K562 (cell line): ENCODE data around the gene USHBP1. TPM values are rescaled to one million over a fixed set of nuclear protein-coding genes. Genes with fewer than 3 reads are reported as not detected.

Experiments used
- ATAC-seq: fragments of 200-7000 bp; cut with Tn5 transposase; 3 replicates; pipeline ENCODE4 v1.9.1; 2020; ENCODE audit warnings: moderate library complexity
- BruUV-seq: library from RNA; stranded (reverse); fragments of 400-500 nt; replicated peaks from 2 replicates; lab custom pipeline; 2021; lab: Mats Ljungman, UMichigan
- CTCF ChIA-PET: fragments of 300-600 bp; formaldehyde crosslinking; extraction: SDS; loops from one replicate; lab custom pipeline; 2021; ENCODE audit warnings: low intra/inter-chr PET ratio; lab: Yijun Ruan, JAX
- POLR2A ChIA-PET: fragments of 300-600, 350-650 bp; sonication (Branson Sonifier 250); formaldehyde crosslinking; extraction: SDS; loops from one replicate; lab custom pipeline; 2021; ENCODE audit warnings: antibody characterized with exemption, inconsistent platforms; lab: Yijun Ruan, JAX
- DNase-seq, 4 experiments: peaks; one replicate each; pipeline versions ENCODE4 v3.0.0 to v3.0.0-alpha.2; 2011 to 2018; ENCODE audit warnings: low spot score in 3 of 4, mixed read lengths in 3 of 4; ENCODE audit errors: extremely low read depth in 1 of 4
- FAIRE-seq: peaks from 2 replicates; lab custom pipeline; 2011; peaks lifted over from hg19 to GRCh38; lab: Jason Lieb, UNC
- H2AFZ ChIP-seq: 2 replicates; pipeline ENCODE4 v1.6.0; 2011; ENCODE audit warnings: low read depth, low read length, control low read depth, inconsistent platforms
- H3K27ac ChIP-seq: fragments of 200-600 bp; 3 replicates; pipeline ENCODE4 v1.8.0; 2011; ENCODE audit warnings: low read depth, mild to moderate bottlenecking, control low read depth, inconsistent platforms, low read length, moderate library complexity, mixed read lengths; ENCODE audit errors: extremely low read depth
- H3K27me3 ChIP-seq, 2 experiments: fragments of 300-600 bp in 1 of 2; 2 replicates in 1 of 2; 3 replicates in 1 of 2; pipeline versions ENCODE4 v1.6.0 to v1.8.0; 2011; ENCODE audit warnings: inconsistent platforms in 2 of 2, low read length in 2 of 2, mild to moderate bottlenecking in 1 of 2, mixed read lengths in 1 of 2, moderate library complexity in 1 of 2; ENCODE audit not compliant: control insufficient read depth in 2 of 2, insufficient read depth in 2 of 2
- H3K36me3 ChIP-seq: fragments of 300-600 bp; 3 replicates; pipeline ENCODE4 v1.8.0; 2011; ENCODE audit warnings: mild to moderate bottlenecking, low read length, inconsistent platforms; ENCODE audit not compliant: control insufficient read depth, insufficient read depth
- H3K4me1 ChIP-seq, 2 experiments: fragments of 200-600 bp in 1 of 2; replicated peaks in 1 of 2; 2 replicates in 1 of 2; 3 replicates in 1 of 2; pipeline versions ENCODE4 v1.5.1 to v1.8.0; 2011; ENCODE audit warnings: inconsistent platforms in 2 of 2, low read length in 2 of 2, mild to moderate bottlenecking in 1 of 2, mixed read lengths in 1 of 2, moderate library complexity in 1 of 2; ENCODE audit not compliant: control insufficient read depth in 2 of 2, insufficient read depth in 2 of 2
- H3K4me2 ChIP-seq: 2 replicates; pipeline ENCODE4 v1.6.1; 2011; ENCODE audit warnings: low read length, control low read depth, inconsistent platforms, mixed read lengths; ENCODE audit not compliant: insufficient read depth
- H3K4me3 ChIP-seq: fragments of 200-600 bp; sonication (generic), shearing (Covaris generic); 2 replicates; pipeline ENCODE4 v1.5.1; 2016; ENCODE audit warnings: control low read depth, inconsistent platforms
- H3K79me2 ChIP-seq: fragments of 200-600 bp; 3 replicates; pipeline ENCODE4 v1.8.0; 2011; ENCODE audit warnings: low read length, inconsistent platforms; ENCODE audit not compliant: control insufficient read depth, insufficient read depth
- H3K9ac ChIP-seq, 2 experiments: 2 replicates each; pipeline versions ENCODE4 v1.6.0 to v1.6.1; 2011; ENCODE audit warnings: low read depth in 2 of 2, low read length in 2 of 2, control low read depth in 1 of 2, inconsistent platforms in 1 of 2, mild to moderate bottlenecking in 1 of 2, mixed read lengths in 1 of 2; ENCODE audit not compliant: insufficient read depth in 1 of 2
- H3K9me1 ChIP-seq: one replicate; pipeline ENCODE4 v1.6.0; 2011; ENCODE audit warnings: inconsistent platforms, mild to moderate bottlenecking, low read length, moderate library complexity; ENCODE audit not compliant: control insufficient read depth, insufficient read depth
- H3K9me3 ChIP-seq: replicated peaks from 2 replicates; pipeline ENCODE4 v1.5.1; 2011; ENCODE audit warnings: low read depth, low read length, inconsistent platforms; ENCODE audit not compliant: control insufficient read depth, insufficient read depth
- H4K20me1 ChIP-seq: replicated peaks from 2 replicates; pipeline ENCODE4 v1.6.1; 2011; ENCODE audit warnings: low read length, inconsistent platforms, mixed read lengths; ENCODE audit not compliant: control insufficient read depth, insufficient read depth
- CHD2 ChIP-seq: IDR thresholded peaks from 2 replicates; pipeline ENCODE4 v1.6.1; 2011; ENCODE audit warnings: low read depth, low read length
- DMBX1 ChIP-seq: fragments of 250-450 bp; sonication (Bioruptor Pico); IDR thresholded peaks from 2 replicates; pipeline ENCODE4 v1.8.0; 2022; ENCODE audit warnings: inconsistent platforms, mild to moderate bottlenecking, moderate library complexity, borderline replicate concordance
- FOS ChIP-seq: IDR thresholded peaks from 3 replicates; pipeline ENCODE4 v1.6.1; 2011; ENCODE audit not compliant: insufficient read length; ENCODE audit errors: extremely low read depth
- ID3 ChIP-seq, 2 experiments: fragments of 250-450 bp in 1 of 2; fragments of 450-650 bp in 1 of 2; sonication (Bioruptor Pico) in 1 of 2; IDR thresholded peaks; 2 replicates each; pipeline versions ENCODE4 v1.6.1 to v1.8.0; 2016 to 2021; ENCODE audit warnings: mild to moderate bottlenecking in 2 of 2, moderate library complexity in 2 of 2, missing compliant biosample characterization in 1 of 2, missing genetic modification characterization in 1 of 2
- MTA3 ChIP-seq: fragments of 450-650 bp; formaldehyde crosslinking; IDR thresholded peaks from 2 replicates; pipeline ENCODE4 v1.6.1; 2017; ENCODE audit warnings: mild to moderate bottlenecking, borderline replicate concordance
- NEUROD1 ChIP-seq: fragments of 150-350 bp; IDR thresholded peaks from 2 replicates; pipeline ENCODE4 v1.6.1; 2014; ENCODE audit warnings: borderline replicate concordance, low read length, low read depth; ENCODE audit not compliant: partially characterized antibody
- POLR2A ChIP-seq: fragments of 450-650 bp; conservative IDR thresholded peaks from 2 replicates; pipeline ENCODE4 v1.6.1; 2016
- POLR2AphosphoS2 ChIP-seq: IDR thresholded peaks from 2 replicates; pipeline ENCODE4 v1.6.1; 2012; ENCODE audit warnings: low read length, improper control_type of control experiment
- POLR2G ChIP-seq: fragments of 200-400 bp; formaldehyde crosslinking; IDR thresholded peaks from 2 replicates; pipeline ENCODE4 v1.6.1; 2017; ENCODE audit warnings: low read depth, mild to moderate bottlenecking, antibody characterized with exemption, low read length, moderate library complexity
- RB1 ChIP-seq: fragments of 450-650 bp; IDR thresholded peaks from 2 replicates; pipeline ENCODE4 v1.6.1; 2017; ENCODE audit warnings: low read depth, mild to moderate bottlenecking
- RBM25 ChIP-seq: fragments of 200-400 bp; formaldehyde crosslinking; IDR thresholded peaks from 2 replicates; pipeline ENCODE4 v1.6.1; 2018; ENCODE audit warnings: low read length, low read depth, moderate library complexity; ENCODE audit not compliant: severe bottlenecking
- RREB1 ChIP-seq: fragments of 250-450 bp; sonication (Bioruptor Pico); IDR thresholded peaks from 2 replicates; pipeline ENCODE4 v1.4.0; 2020
- ZNF316 ChIP-seq: fragments of 450-650 bp; IDR thresholded peaks from 2 replicates; pipeline ENCODE4 v1.6.1; 2016
- WGBS: fragments of 100-300 bp; shearing (Covaris generic); methylation state at CpG from one replicate; pipeline ENCODE4 v1.1.6; 2016; ENCODE audit warnings: low coverage, mixed read lengths; ENCODE audit not compliant: insufficient coverage; ENCODE audit errors: missing lambda C conversion rate; 5-methylcytosine and 5-hydroxymethylcytosine counted together
- in situ Hi-C: fragments of 300-500 bp; cut with MboI; formaldehyde crosslinking; loops from 4 replicates; pipeline ENCODE4 v1.15.0; 2018; ENCODE audit warnings: inconsistent platforms, mixed read lengths
- intact Hi-C: fragments of 100-400 bp; cut with micrococcal nuclease; formaldehyde crosslinking; loops from 2 replicates; pipeline ENCODE4 v1.14.2; 2022
- polyA plus RNA-seq, 8 experiments: library from polyadenylated mRNA; depleted of rRNA in 4 of 8; stranded (reverse) in 5 of 8; unstranded in 3 of 8; fragments of >200 nt; fragmentation: Nextera tagmentation in 2 of 8; fragmentation: Illumina TruSeq in 1 of 8; extraction: Ambion mirVana in 2 of 8; extraction: Trizol in 1 of 8; gene quantifications; 2 replicates each; pipeline versions ENCODE4 v1.2.1 to v1.2.3, GENCODE V29; 2011 to 2014; ENCODE audit warnings: inconsistent platforms in 1 of 8, missing spikeins in 1 of 8
- total RNA-seq, 7 experiments: library from RNA; depleted of rRNA in 6 of 7; stranded (reverse); fragments of >200 nt in 6 of 7; fragmentation: Illumina TruSeq in 2 of 7; extraction: Trizol in 2 of 7; gene quantifications; 2 replicates each; pipeline versions ENCODE4 v1.2.1 to v1.2.3, GENCODE V29; 2011 to 2021; ENCODE audit warnings: low replicate concordance in 1 of 7

Gene USHBP1
- total and polyA plus RNA-seq, 9 of the 15 experiments (the other 6 are each of a cell fraction or from before 2014, with no cell fraction given) = 0.03 to 0.10 (median 0.05) TPM; not detected in 5

GRCh38 chr19:17292301-17293074, 27.9 kb upstream of the USHBP1 start (continued):
- TF ChIP-seq RREB1 = 0 out of 2 replicates have a peak, but pooled peaks have one; percentile 36

- Histone ChIP-seq H3K9me1 (peaks cover 6% of the 10 kb centered on the region), H3K9me3 (no peaks in the 10 kb centered on the region), H3K4me2 (peak overlapping the region; percentile 51), H3K79me2 (peaks cover 11% of the 10 kb centered on the region), H2AFZ (peak overlapping the region; percentile 96), H3K4me1 (peaks cover 13 to 49% of the 10 kb centered on the region in 2 experiments; a peak in 4 of 5 replicates), H3K27me3 (no peaks in the 10 kb centered on the region), H4K20me1 (no peaks in the 10 kb centered on the region), H3K9ac (peak overlapping the region in 1 of 2 experiments; percentile 84; a peak in 2 of 4 replicates), H3K36me3 (peaks cover 8% of the 10 kb centered on the region; the same call in 1 of the 3 replicates), H3K4me3 (no peak overlapping the region), H3K27ac (peak overlapping the region; percentile 35; the same call in 1 of the 3 replicates)
- no TSS peak for BruUV-seq
- in situ Hi-C loops (loop anchor here (5.0 kb wide), 1 partner anchor 217 kb away; no protein-coding TSS in a partner anchor), intact Hi-C loops (no loop called here)
- ChIA-PET POLR2A (interaction anchor here (0.6 to 0.8 kb wide), 6 partner anchors 31 to 315 kb away, joined by 3 read pairs; no protein-coding TSS in a partner anchor), CTCF (no interaction called here)
- DNase-seq = peak; percentile 94 to 99 (median 96)
- peak; percentile 81 for ATAC-seq
- peak; percentile 81 for FAIRE-seq
- WGBS = 16% methylated on average over 14 of the region's 22 CpGs
- TF ChIP-seq MTA3 = 0 out of 2 replicates have a peak, but pooled peaks have one; percentile 31
- no peak for TF ChIP-seq ZNF316
- TF ChIP-seq CHD2 = peak; percentile 67
- TF ChIP-seq POLR2A = 0 out of 2 replicates have a peak, but pooled peaks have one; percentile 45
- peak; percentile 42; the same call in 1 of the 2 replicates for TF ChIP-seq POLR2G
- TF ChIP-seq NEUROD1 = peak; percentile 47
- no peak for TF ChIP-seq DMBX1 (CRISPR knock-in tag)
- TF ChIP-seq FOS = peak; percentile 83
- no peak for TF ChIP-seq POLR2AphosphoS2
- 0 out of 2 replicates have a peak, but pooled peaks have one; percentile 21 for TF ChIP-seq RB1
- TF ChIP-seq ID3 (CRISPR knock-in tag; IDR thresholded peaks at IDR 0.05) = no peak
- no peak for TF ChIP-seq ID3 (tag; IDR thresholded peaks at IDR 0.05)
- TF ChIP-seq RBM25 = peak; percentile 80
Measured at GRCh38 chr19:17289489-17289888, 24.9 kb upstream of the USHBP1 start.
